Measurements from ENCODE around the gene HIC1. TPM values are rescaled to one million over a fixed set of nuclear protein-coding genes. Genes with fewer than 3 reads are reported as not detected.

The HIC1 gene
- total RNA-seq, 2 experiments from 2014 or later: 35.1 TPM

- ATAC-seq (no peak), DNase-seq (no peak)
- ChIA-PET POLR2A (interaction anchor here (1.2 to 1.5 kb wide), 2 partner anchors 10 to 26 kb away, joined by 3 to 8 read pairs; no protein-coding TSS in a partner anchor), CTCF (interaction anchor here (1.0 to 3.0 kb wide), 4 partner anchors 11 to 168 kb away, joined by 3 to 12 read pairs (median 4); no protein-coding TSS in a partner anchor)
- H3K9me3 Mint-ChIP-seq: no peaks in the 10 kb centered on the region
- H3K36me3 Mint-ChIP-seq (ENCODE audit: low read depth): peaks cover 54% of the 10 kb centered on the region
- peaks cover 21% of the 10 kb centered on the region for H3K4me1 Mint-ChIP-seq (ENCODE audit: low read depth)
- intact Hi-C loops (cut with micrococcal nuclease): no loop called here
- TF ChIP-seq, protein P1, sequence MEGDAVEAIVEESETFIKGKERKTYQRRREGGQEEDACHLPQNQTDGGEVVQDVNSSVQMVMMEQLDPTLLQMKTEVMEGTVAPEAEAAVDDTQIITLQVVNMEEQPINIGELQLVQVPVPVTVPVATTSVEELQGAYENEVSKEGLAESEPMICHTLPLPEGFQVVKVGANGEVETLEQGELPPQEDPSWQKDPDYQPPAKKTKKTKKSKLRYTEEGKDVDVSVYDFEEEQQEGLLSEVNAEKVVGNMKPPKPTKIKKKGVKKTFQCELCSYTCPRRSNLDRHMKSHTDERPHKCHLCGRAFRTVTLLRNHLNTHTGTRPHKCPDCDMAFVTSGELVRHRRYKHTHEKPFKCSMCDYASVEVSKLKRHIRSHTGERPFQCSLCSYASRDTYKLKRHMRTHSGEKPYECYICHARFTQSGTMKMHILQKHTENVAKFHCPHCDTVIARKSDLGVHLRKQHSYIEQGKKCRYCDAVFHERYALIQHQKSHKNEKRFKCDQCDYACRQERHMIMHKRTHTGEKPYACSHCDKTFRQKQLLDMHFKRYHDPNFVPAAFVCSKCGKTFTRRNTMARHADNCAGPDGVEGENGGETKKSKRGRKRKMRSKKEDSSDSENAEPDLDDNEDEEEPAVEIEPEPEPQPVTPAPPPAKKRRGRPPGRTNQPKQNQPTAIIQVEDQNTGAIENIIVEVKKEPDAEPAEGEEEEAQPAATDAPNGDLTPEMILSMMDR (IDR thresholded peaks at IDR 0.05): no peak
- H3K27me3 Mint-ChIP-seq: no peaks in the 10 kb centered on the region
- no peak overlapping the region for H3K4me3 Mint-ChIP-seq
- no peak overlapping the region for H3K27ac Mint-ChIP-seq
These were observed 22.1 kb downstream of the HIC1 start for GRCh38 chr17:2077040-2077439.

GRCh38 chr17:2081564-2081963 is 26.7 kb downstream of the HIC1 start:
- peak overlapping the region; percentile 47 for H3K27ac Mint-ChIP-seq
- H3K9me3 Mint-ChIP-seq: no peaks in the 10 kb centered on the region
- peaks cover 33% of the 10 kb centered on the region for H3K4me1 Mint-ChIP-seq (ENCODE audit: low read depth)
- ChIA-PET CTCF (interaction anchor here (0.7 to 1.8 kb wide), 2 partner anchors 11 to 24 kb away, joined by 3 to 4 read pairs; no protein-coding TSS in a partner anchor), POLR2A (interaction anchor here (1.4 kb wide), 1 partner anchor 11 kb away, joined by 4 read pairs; no protein-coding TSS in a partner anchor)
- ATAC-seq: peak; percentile 60
- no peaks in the 10 kb centered on the region for H3K27me3 Mint-ChIP-seq
- H3K36me3 Mint-ChIP-seq (ENCODE audit: low read depth): peaks cover 65% of the 10 kb centered on the region
- H3K4me3 Mint-ChIP-seq: peak overlapping the region; percentile 0
- no peak for DNase-seq
- intact Hi-C loops (cut with micrococcal nuclease): no loop called here
- TF ChIP-seq, protein P1 (IDR thresholded peaks at IDR 0.05): no peak

- ATAC-seq (peak; percentile 32), DNase-seq (no peak)
- H3K4me1 Mint-ChIP-seq (ENCODE audit: low read depth): peaks cover 39% of the 10 kb centered on the region
- H3K4me3 Mint-ChIP-seq: peak overlapping the region; percentile 0
- intact Hi-C loops (cut with micrococcal nuclease): no loop called here
- TF ChIP-seq, protein P1 (IDR thresholded peaks at IDR 0.05): no peak
- H3K27ac Mint-ChIP-seq: peak overlapping the region; percentile 47
- ChIA-PET CTCF (interaction anchor here (0.7 to 1.8 kb wide), 8 partner anchors 12 to 300 kb away, joined by 3 to 4 read pairs (median 3); no protein-coding TSS in a partner anchor), POLR2A (interaction anchor here (0.8 to 1.4 kb wide), 2 partner anchors 11 to 17 kb away, joined by 3 to 4 read pairs; no protein-coding TSS in a partner anchor)
- H3K36me3 Mint-ChIP-seq (ENCODE audit: low read depth): peaks cover 68% of the 10 kb centered on the region
- H3K27me3 Mint-ChIP-seq: no peaks in the 10 kb centered on the region
- H3K9me3 Mint-ChIP-seq: no peaks in the 10 kb centered on the region
These were observed 27.3 kb downstream of the HIC1 start for GRCh38 chr17:2082003-2082781.

DNA sequence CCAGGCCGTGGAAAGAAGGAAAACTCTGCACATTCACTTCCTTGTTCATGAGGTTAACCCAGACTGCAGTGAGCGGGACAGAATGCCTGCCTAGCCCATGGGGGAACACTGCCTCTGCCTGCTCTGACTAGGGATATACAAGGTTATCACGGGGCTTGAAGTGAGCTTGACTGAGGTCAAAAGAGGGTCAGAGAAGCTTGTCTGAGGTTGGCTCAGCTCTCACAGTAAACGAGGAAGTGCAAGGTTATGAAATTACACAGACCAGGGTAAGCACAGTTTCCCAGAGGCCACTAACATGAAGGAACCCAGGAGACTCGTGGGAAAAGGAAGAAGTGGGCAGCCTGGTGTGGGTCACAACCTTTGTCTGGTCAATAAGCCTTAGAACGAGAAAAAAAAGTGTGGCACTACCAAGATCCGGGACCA is 28.7 kb downstream of the HIC1 start:
- DNase-seq (no peak), ATAC-seq (no peak)
- Mint-ChIP-seq H3K9me3 (no peaks in the 10 kb centered on the region), H3K36me3 (ENCODE audit: low read depth) (peaks cover 68% of the 10 kb centered on the region), H3K4me3 (no peak overlapping the region), H3K27ac (peak overlapping the region; percentile 48), H3K27me3 (no peaks in the 10 kb centered on the region), H3K4me1 (ENCODE audit: low read depth) (peaks cover 53% of the 10 kb centered on the region)
- intact Hi-C loops (cut with micrococcal nuclease): no loop called here
- TF ChIP-seq, protein P1 (IDR thresholded peaks at IDR 0.05): no peak
- ChIA-PET CTCF (interaction anchor here (1.0 to 1.9 kb wide), 7 partner anchors 9 to 299 kb away, joined by 3 to 8 read pairs (median 4); partner anchors contain the start of gene HIC1), POLR2A (no interaction called here)
